Osteocyte (in vitro differentiated cells): ENCODE results near the gene AGMO. TPM values are rescaled to one million over a fixed set of nuclear protein-coding genes. Genes with fewer than 3 reads are reported as not detected.

Source experiments
- DNase-seq: peaks from one replicate; pipeline ENCODE4 v3.0.0; 2021; ENCODE audit warnings: mixed read lengths; ENCODE audit not compliant: unreplicated experiment; ENCODE audit errors: extremely low spot score
- H3K27ac Mint-ChIP-seq: one replicate; pipeline ENCODE4 v1.8.0; 2021; ENCODE audit warnings: mild to moderate bottlenecking, mixed read lengths; ENCODE audit not compliant: unreplicated experiment
- H3K27me3 Mint-ChIP-seq: one replicate; pipeline ENCODE4 v1.8.0; 2021; ENCODE audit warnings: mixed read lengths; ENCODE audit not compliant: unreplicated experiment
- H3K36me3 Mint-ChIP-seq: one replicate; pipeline ENCODE4 v1.8.0; 2021; ENCODE audit warnings: mixed read lengths; ENCODE audit not compliant: unreplicated experiment
- H3K4me1 Mint-ChIP-seq: one replicate; pipeline ENCODE4 v1.8.0; 2021; ENCODE audit warnings: mixed read lengths; ENCODE audit not compliant: unreplicated experiment
- H3K4me3 Mint-ChIP-seq: one replicate; pipeline ENCODE4 v1.8.0; 2021; ENCODE audit warnings: mild to moderate bottlenecking, moderate library complexity, mixed read lengths; ENCODE audit not compliant: unreplicated experiment
- H3K9me3 Mint-ChIP-seq: one replicate; pipeline ENCODE4 v1.8.0; 2021; ENCODE audit warnings: mixed read lengths; ENCODE audit not compliant: unreplicated experiment
- total RNA-seq: library from RNA; stranded (reverse); gene quantifications from 2 replicates; pipeline ENCODE4 v1.2.1, GENCODE V29; 2021
- TF ChIP-seq, protein P1 (sequence below): fragments of 200-600 bp; sonication (generic); IDR thresholded peaks from 2 replicates; pipeline ENCODE4 v1.5.0; 2021; ENCODE audit warnings: antibody characterized with exemption, mild to moderate bottlenecking, moderate library complexity

Gene AGMO
- total RNA-seq, 1 donor from 2014 or later: 1.7 TPM

DNA sequence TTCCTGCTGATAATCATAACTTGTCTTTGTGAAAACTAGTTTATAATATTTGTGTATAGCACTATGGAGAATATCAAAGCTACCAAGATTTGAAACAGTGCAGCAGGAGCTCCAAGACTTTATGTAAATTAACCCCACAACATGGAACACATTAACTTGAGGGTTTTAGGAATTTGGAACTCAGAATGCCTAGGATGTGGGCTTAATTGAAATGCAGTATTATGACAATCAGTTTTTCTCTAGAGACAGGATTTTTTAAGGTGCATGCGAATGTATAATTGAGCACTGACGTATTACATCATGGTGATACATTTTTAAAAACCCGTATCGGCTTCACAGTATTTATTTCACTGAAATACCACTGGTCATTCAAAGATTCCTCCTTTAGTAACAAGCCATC, 346.2 kb downstream of the AGMO start:
- no peaks in the 10 kb centered on the region for H3K27me3 Mint-ChIP-seq
- no peak overlapping the region for H3K4me3 Mint-ChIP-seq
- DNase-seq: no peak
- no peaks in the 10 kb centered on the region for H3K9me3 Mint-ChIP-seq
- TF ChIP-seq, protein P1, sequence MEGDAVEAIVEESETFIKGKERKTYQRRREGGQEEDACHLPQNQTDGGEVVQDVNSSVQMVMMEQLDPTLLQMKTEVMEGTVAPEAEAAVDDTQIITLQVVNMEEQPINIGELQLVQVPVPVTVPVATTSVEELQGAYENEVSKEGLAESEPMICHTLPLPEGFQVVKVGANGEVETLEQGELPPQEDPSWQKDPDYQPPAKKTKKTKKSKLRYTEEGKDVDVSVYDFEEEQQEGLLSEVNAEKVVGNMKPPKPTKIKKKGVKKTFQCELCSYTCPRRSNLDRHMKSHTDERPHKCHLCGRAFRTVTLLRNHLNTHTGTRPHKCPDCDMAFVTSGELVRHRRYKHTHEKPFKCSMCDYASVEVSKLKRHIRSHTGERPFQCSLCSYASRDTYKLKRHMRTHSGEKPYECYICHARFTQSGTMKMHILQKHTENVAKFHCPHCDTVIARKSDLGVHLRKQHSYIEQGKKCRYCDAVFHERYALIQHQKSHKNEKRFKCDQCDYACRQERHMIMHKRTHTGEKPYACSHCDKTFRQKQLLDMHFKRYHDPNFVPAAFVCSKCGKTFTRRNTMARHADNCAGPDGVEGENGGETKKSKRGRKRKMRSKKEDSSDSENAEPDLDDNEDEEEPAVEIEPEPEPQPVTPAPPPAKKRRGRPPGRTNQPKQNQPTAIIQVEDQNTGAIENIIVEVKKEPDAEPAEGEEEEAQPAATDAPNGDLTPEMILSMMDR: no peak
- H3K4me1 Mint-ChIP-seq: peaks cover 5% of the 10 kb centered on the region
- no peaks in the 10 kb centered on the region for H3K36me3 Mint-ChIP-seq
- no peak overlapping the region for H3K27ac Mint-ChIP-seq

DNA sequence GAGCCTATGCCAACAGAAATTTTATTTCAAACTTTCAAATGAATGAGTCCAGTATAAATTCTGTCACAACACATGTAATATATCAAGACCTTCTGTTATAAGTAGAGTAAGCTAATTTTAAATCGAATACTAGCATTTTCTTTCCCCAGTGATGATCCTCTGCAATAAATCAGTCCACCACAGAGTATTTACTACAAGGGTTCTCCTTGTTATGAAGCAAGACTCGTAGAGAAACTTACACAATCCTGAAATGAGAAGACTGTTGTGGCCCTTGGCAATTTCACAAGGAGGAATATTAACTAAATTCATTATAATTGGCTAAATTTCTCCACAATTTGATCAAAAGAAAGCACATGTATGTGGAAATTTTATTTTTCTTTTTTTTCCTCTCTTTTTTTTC, 346.8 kb downstream of the AGMO start:
- no peaks in the 10 kb centered on the region for H3K9me3 Mint-ChIP-seq
- H3K4me1 Mint-ChIP-seq: peaks cover 5% of the 10 kb centered on the region
- no peak overlapping the region for H3K4me3 Mint-ChIP-seq
- TF ChIP-seq, protein P1: no peak
- H3K36me3 Mint-ChIP-seq: no peaks in the 10 kb centered on the region
- DNase-seq: no peak
- H3K27ac Mint-ChIP-seq: no peak overlapping the region
- no peaks in the 10 kb centered on the region for H3K27me3 Mint-ChIP-seq

DNA sequence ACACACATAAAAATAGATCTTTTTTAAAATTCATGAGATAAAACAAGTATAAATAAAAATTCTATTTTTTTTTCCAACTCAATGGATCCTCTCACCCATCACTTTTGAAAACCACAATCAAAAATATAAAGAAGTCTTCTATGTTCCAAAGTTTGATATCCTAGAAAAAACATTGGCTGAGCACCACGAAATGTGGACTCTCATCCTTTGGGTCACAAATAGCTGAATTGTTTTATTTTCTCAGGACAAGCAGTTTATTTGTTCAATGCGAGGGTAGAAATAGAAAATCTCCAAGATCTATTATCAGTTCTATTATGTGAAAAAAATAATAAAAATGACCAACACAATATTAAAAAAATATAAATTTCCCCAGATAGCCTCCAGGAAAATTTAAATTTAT, 348.7 kb downstream of the AGMO start:
- Mint-ChIP-seq H3K36me3 (no peaks in the 10 kb centered on the region), H3K4me1 (peaks cover 5% of the 10 kb centered on the region)
- TF ChIP-seq, protein P1: no peak

GRCh38 chr7:15209429-15209828, 352.4 kb downstream of the AGMO start:
- Mint-ChIP-seq H3K36me3 (no peaks in the 10 kb centered on the region), H3K4me1 (peaks cover 5% of the 10 kb centered on the region), H3K27me3 (no peaks in the 10 kb centered on the region), H3K27ac (no peak overlapping the region), H3K9me3 (no peaks in the 10 kb centered on the region), H3K4me3 (no peak overlapping the region)
- TF ChIP-seq, protein P1: no peak
- no peak for DNase-seq

More for the DNA sequence above, 348.7 kb downstream of the AGMO start:
- Mint-ChIP-seq H3K9me3 (no peaks in the 10 kb centered on the region), H3K27ac (no peak overlapping the region), H3K27me3 (no peaks in the 10 kb centered on the region), H3K4me3 (no peak overlapping the region)
- no peak for DNase-seq

DNA sequence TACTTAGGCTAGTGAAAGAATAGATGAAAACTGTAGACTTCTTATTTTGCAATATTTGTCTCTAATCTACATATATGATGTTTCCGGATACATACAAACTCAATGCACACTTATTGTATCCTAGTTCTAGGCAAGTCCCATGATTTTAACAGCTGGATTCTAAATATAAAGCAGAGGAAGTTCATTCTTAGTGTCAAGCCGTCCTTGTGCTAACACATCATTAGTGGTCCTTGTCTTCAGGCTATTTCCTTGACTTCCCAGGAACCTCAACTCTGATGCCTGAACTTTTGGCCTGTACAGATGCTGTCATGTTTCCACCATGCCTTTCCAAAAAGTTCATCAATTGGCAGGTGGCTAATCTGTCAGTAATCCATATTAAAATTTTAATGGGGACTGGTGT, 357.4 kb downstream of the AGMO start:
- TF ChIP-seq, protein P1: no peak
- Mint-ChIP-seq H3K9me3 (no peaks in the 10 kb centered on the region), H3K36me3 (no peaks in the 10 kb centered on the region), H3K4me1 (peaks cover 5% of the 10 kb centered on the region), H3K4me3 (no peak overlapping the region), H3K27me3 (no peaks in the 10 kb centered on the region), H3K27ac (no peak overlapping the region)
- DNase-seq: no peak
